Posterior cingulate gyrus (tissue), 11 donors: ENCODE results near the gene ELMO1.

ENCODE experiments used
- DNase-seq, 10 donors: peaks; one replicate each; pipeline versions ENCODE4 v3.0.0 to v3.0.0-alpha.2; 2020 to 2021; ENCODE audit warnings: mixed read lengths in 3 of 10
- intact Hi-C: fragments of 100-400 bp; cut with DNase I; formaldehyde crosslinking; loops from one replicate; pipeline ENCODE4 v1.15.1; 2023

ELMO1 gene

GRCh38 chr7:36896956-36897590, 551.6 kb downstream of the ELMO1 start:
- no peak for DNase-seq
- intact Hi-C loops, result no loop called here

- intact Hi-C loops, result no loop called here
- no peak for DNase-seq
Measured at GRCh38 chr7:36896418-36896817, 552.2 kb downstream of the ELMO1 start.

GRCh38 chr7:36895192-36895591, 553.5 kb downstream of the ELMO1 start:
- intact Hi-C loops, result no loop called here
- DNase-seq, result no peak

- no peak for DNase-seq
- intact Hi-C loops, result no loop called here
Measured at GRCh38 chr7:36894190-36894589, 554.5 kb downstream of the ELMO1 start.

- no peak for DNase-seq
- intact Hi-C loops, result no loop called here
Measured at GRCh38 chr7:36889182-36889581, 559.5 kb downstream of the ELMO1 start.

GRCh38 chr7:36887969-36888368, 560.7 kb downstream of the ELMO1 start:
- intact Hi-C loops, result no loop called here

GRCh38 chr7:36887233-36887632, 561.4 kb downstream of the ELMO1 start:
- DNase-seq, result no peak
- intact Hi-C loops, result no loop called here

More at GRCh38 chr7:36887969-36888368, 560.7 kb downstream of the ELMO1 start:
- no peak for DNase-seq

GRCh38 chr7:36884910-36885309, 563.8 kb downstream of the ELMO1 start:
- intact Hi-C loops, result no loop called here
- no peak for DNase-seq

GRCh38 chr7:36884351-36884750, 564.3 kb downstream of the ELMO1 start:
- DNase-seq, result no peak

GRCh38 chr7:36881233-36881874, 567.3 kb downstream of the ELMO1 start:
- DNase-seq, result no peak
- intact Hi-C loops, result no loop called here

More at GRCh38 chr7:36884351-36884750, 564.3 kb downstream of the ELMO1 start:
- intact Hi-C loops, result no loop called here

- DNase-seq, result no peak
- intact Hi-C loops, result no loop called here
Measured at GRCh38 chr7:36880108-36880507, 568.6 kb downstream of the ELMO1 start.

GRCh38 chr7:36879021-36879420, 569.6 kb downstream of the ELMO1 start:
- intact Hi-C loops, result no loop called here
- DNase-seq, result no peak

- DNase-seq, result no peak
- intact Hi-C loops, result no loop called here
Measured at GRCh38 chr7:36878288-36878687, 570.4 kb downstream of the ELMO1 start.

GRCh38 chr7:36875794-36876193, 572.9 kb downstream of the ELMO1 start:
- intact Hi-C loops, result no loop called here
- DNase-seq, result no peak

- intact Hi-C loops, result no loop called here
- DNase-seq, result no peak
Measured at GRCh38 chr7:36874041-36874440, 574.6 kb downstream of the ELMO1 start.

- no peak for DNase-seq
- intact Hi-C loops, result no loop called here
Measured at GRCh38 chr7:36871863-36872262, 576.8 kb downstream of the ELMO1 start.

- intact Hi-C loops, result no loop called here
- DNase-seq, result no peak
Measured at GRCh38 chr7:36871355-36871738, 577.3 kb downstream of the ELMO1 start.

- intact Hi-C loops, result no loop called here
- DNase-seq, result no peak
Measured at GRCh38 chr7:36870625-36871354, 577.9 kb downstream of the ELMO1 start.

GRCh38 chr7:36868727-36869411, 579.8 kb downstream of the ELMO1 start:
- intact Hi-C loops, result no loop called here
- no peak for DNase-seq

GRCh38 chr7:36865019-36865418, 583.6 kb downstream of the ELMO1 start:
- no peak for DNase-seq
- intact Hi-C loops, result no loop called here
